HG02763 (cell line): ENCODE results near the gene ATP2B2.

ENCODE experiments used
- ATAC-seq: cut with Tn5 transposase; IDR thresholded peaks from one replicate; pipeline ENCODE4 v1.9.1; 2021; ENCODE audit warnings: mild to moderate bottlenecking, moderate library complexity; ENCODE audit not compliant: unreplicated experiment

ATP2B2 gene

DNA sequence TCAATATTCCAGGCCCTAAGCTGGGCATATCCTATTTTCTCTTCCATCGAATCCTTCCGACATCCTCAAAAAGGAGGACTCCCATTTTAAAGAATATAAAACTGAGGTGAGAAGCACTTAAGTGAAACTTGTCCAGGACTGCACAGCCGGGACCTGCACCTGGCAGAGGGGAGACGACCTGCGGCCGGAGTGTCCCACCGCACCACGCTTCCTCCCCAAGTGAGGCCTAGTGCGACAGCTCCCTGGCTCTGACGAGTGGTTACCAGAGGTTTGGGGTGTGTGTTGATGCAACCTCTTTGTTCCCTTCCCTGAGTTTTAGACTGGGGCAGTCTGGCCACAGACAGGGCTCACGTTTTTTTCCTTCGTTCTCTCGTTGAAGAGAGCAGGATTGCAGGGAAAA is 24.9 kb upstream of the ATP2B2 start:
- no peak for ATAC-seq

DNA sequence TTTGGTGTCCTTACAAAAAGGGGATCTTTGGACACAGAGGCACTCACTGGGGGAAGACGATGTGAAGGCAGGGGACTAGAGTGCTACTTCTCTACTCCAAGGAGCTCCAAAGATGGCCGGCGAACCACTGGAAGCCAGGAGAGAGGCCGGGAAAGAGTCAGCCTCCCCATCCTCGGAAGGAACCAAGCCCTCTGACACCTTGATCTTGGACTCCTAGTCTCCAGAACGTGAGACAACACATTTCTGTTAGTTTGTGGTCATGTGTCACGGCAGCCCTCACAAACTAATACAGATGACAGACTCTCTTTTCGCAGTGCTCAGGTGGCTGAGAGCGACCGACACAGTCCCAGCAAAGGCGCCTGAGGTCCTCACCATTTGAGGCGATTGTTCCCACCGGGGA is 24.4 kb upstream of the ATP2B2 start:
- ATAC-seq = no peak

DNA sequence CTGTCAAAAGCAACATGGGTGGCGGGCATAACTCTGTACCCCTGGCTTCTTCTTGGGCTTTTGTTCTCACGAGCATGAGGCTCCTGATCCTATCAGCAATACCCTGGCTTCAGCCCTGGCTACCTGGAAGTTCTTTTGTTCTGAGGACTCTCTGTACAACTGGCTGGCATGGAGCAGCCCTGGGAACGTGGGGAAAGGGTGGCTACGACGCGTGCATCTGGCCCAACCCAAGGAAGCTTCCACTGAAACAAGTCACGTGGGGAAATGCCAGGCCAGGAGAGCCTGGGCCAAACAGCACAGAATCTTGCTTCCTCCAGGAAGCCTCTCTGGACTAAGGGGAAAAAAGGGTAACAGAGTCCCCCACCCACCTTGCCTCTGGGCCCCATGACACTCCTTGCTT is 22.7 kb upstream of the ATP2B2 start:
- ATAC-seq = no peak

DNA sequence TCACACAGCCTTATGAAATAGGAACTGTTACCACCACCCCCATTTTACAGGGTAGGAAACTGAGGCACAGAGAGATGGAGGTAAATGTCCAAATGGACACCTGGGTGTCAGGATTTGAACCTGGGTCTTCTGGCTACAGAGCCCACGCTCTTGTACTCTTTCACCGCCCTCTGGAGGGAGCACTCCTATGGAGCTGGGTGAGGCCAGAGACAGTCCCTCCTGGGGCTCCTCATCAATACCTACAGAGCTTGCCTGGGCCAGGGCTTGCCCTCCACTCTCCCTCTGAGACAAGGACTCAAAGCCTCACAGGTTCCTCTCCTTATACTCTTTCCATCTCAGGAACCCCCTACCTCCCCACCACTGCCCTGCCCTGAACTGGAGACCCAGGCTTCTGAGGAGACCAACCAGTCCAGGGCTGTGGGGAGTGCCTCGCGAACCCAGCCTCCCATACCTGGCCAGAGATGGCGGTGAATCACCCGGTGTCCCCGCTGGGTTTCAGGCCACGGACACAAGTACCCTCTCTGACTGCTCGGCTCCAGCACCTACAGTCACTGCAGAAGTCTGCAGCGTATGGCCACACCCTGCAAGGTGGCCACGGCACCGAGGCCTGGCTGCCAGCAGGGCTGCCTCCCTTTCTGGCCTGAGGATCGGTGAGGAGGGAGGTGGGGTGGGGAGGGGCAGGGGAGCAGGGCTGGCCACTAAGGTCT is 22.1 kb upstream of the ATP2B2 start:
- no peak for ATAC-seq

DNA sequence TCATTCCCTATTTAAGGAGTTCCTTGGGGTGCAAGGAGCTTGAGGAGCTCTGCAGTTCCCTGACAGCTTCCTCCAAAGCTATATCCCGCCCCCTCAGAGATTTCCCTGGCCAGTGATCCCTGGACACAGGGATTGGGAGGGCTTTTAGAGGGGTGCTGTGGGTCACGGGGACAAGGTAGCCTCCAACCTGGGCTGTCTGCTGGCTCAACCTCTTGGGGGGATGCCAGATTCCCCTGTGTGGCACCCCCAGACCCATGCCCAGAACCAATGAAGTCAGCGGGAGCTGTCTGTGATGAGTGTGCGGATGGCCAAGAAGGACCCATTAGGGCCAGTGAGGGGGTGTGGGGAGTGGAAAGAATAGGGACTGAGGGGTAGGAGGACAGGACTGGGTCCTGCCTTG is 21.0 kb upstream of the ATP2B2 start:
- ATAC-seq = no peak

DNA sequence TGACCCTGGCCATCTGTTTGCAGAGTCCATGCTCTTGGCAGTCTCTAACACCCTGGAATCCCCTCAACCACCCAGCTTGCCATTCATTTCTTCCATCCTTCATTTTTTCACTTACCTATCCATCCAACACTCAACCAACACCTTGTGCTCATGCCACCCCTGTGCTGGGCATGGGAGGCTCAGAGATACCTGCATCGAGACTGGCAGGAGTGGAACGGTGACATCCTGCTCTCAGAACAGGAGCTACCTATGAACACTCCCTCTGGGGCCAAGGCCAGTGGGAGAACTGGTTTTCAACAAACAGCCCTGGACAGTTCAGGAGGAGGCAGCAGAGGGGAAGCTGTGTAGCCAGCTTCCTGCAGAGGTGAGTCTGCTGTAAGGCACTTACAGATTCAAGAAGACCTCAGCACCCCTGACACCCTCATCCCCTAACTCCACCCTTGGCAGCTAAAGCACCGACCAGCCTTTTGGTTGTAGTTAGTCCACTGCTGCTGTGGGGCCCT is 19.5 kb upstream of the ATP2B2 start:
- no peak for ATAC-seq

DNA sequence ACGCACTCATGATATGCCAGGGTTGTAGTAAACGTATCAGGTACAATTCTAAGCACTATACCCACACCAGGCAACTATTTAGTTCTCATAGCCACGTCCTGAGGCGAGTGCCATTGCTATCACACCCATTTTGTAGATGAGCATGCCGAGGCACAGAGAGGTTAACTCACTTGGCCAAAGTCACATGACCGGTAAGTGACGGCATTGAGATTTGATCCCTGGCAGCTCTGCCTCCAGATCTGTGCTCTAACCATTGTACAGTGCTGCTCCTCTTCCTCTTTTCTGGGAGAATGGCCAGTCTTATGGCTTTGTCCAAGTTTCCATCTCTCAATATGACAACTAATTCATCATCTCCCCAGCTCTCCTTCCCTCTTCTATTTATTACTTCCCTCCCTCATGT is 18.9 kb upstream of the ATP2B2 start:
- no peak for ATAC-seq

DNA sequence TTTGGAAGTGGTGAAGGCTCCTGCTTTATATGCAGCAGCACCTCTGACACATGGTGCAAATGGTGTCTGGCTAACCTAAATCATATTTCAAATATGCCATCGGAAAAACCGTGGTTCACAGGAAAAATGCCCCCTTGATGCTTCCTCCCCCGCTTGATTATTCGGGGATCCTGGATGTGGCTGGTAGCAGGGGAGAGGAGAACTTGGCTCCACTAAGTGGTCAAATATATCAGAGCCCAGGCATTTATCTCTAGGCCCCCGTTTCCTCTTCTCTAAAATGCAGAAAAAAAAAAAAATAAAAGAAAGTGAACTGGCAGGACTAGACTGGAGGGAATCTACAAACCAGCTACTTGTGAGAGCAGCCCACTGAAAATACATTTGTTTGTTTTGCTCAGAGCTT is 18.2 kb upstream of the ATP2B2 start:
- no peak for ATAC-seq

DNA sequence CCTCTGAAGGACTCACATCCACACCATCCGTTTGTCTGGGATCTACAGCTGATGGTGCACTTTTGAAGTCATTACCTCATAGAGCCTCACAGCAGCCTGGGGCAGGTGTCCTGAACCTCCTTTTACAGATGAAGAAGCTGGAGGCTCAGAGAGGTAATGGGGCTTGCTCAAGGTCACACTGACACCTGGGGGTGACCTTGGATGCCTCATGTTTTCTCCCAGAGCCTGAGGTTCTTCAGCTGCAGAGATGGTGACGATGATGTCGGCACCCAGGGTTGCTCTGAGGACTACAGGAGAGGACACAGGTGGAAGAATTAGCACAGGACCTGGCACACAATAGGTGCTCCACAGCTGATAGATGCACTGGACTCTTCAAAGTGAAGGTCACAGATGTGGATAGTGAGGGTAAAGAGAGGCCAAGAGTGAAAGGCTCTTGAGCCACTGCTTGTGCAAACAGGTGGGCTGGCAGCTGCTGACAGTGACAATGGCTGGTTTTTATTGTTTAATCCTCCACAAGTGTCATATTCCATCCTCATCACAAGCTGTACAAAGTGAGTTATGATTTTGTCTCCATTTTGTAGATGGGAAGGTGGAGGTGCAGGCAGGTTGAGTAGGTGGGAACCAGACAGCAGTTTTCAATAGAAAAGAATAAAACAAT is 17.4 kb upstream of the ATP2B2 start:
- no peak for ATAC-seq

DNA sequence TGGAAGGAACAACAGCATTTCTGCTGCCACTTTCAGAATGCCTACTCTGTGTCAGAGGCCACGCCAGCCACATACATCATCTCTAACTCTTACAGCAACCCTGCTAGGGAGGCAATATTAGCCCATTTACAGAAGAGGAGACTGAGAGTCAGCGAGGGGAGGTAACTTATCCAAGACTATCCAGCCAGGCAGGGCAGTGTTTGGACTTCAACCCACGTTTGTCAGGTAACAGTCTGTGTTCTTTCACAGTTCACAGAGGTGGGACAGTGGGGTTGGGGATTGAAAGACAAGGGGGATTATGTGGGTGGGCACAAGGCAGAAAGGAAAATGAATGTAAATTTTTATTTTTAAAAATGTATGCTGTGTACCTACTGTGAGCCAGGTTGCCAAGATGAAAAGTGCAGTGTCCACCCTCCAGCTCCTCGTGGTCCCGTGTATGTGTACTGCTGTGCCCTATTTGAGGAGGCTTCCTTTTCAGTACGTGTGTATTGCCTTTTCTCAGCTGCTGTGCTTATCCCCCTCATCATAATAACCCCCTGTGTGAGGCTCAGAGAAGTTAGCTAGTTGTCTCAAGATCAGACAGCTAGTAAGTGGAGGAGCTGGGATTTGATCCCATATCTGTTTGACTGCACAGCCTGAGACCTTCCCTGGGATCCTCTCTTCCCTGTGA is 16.5 kb upstream of the ATP2B2 start:
- no peak for ATAC-seq

DNA sequence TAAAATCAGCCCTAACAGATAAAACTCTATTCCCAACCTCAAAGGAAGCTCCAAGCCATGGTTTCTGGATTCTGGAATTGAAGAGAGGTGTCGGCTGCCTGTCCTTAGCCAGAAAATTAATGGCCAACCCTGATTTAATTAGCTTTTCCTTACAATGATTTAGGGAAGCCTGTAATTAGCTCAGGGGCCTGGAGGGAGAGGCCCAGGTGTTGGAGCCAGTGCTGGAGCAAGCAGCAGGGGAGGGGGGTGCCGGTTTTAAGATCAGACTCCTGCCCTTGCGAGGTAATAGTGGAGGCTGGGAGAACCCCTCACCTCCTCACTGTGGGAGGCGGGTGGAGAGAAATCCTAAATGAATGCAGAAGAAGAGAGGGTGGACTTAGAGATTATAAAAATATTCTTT is 14.7 kb upstream of the ATP2B2 start:
- no peak for ATAC-seq

DNA sequence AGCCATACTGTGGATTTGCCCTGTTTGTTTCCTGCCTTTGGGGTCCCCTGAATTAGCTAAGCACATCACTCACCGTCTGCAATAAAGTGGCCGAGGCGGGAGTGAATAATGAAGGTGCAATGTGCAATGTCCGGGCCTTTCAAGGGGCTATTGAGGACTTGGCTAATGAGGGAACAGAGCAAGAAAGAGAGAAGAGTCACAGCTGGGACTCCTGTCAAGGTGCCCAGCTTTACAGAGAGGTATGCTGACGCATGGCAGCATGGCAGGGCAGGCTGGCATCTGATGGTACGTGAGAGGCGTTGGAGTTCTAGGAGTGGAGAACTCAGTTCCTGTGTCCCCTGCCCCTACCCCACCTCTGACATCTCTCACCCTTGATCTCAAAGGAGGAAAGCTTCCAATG is 13.8 kb upstream of the ATP2B2 start:
- ATAC-seq = no peak

DNA sequence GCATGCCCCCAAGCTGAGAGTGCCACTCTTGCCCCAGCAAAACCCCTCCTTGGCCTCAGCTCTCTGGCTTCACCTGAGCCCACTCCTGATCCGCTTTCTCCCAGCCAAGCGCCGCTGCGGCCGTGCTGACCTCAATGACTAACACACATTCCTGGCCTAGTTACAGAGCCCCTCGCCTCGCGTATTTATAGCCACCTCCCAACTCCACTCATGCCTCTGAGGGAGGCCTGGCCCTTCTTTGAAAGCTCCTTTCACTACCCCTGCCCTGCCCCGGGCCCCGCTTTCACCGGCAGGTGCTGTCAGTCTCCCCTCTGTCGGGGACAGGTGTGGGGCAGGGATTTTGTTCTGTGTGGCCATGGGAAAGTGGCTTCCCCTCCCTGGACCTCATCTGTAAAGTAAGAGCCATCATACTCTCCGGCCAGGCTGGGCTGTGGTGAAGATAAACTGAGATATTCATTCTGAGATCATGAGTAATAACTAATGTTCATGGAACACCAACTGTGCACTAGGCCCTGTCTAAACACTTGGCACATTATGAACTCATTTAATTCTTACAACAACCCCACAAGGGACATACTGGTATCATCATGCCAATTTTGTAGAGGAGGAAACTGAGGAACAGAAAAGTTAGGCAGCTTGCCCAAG is 13.2 kb upstream of the ATP2B2 start:
- no peak for ATAC-seq

DNA sequence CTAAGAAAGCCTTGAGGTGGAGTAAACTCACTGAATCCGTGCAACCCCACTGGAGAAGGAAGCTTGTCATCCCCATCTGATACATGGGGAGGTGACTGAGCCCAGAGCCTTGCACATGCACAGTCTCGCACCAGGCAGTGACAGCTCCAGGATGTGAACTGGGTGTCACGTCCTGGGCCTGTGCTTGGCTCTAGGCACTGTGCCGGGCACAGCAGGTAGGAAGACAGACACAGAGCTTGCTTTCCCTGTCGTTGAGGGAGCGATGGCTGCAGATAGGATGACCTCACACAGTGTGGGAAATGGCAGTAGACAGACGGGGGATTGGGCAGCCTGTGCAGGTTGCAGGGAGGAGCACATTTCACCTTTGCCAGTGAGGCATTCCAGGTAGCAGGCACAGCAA is 12.2 kb upstream of the ATP2B2 start:
- ATAC-seq = no peak

DNA sequence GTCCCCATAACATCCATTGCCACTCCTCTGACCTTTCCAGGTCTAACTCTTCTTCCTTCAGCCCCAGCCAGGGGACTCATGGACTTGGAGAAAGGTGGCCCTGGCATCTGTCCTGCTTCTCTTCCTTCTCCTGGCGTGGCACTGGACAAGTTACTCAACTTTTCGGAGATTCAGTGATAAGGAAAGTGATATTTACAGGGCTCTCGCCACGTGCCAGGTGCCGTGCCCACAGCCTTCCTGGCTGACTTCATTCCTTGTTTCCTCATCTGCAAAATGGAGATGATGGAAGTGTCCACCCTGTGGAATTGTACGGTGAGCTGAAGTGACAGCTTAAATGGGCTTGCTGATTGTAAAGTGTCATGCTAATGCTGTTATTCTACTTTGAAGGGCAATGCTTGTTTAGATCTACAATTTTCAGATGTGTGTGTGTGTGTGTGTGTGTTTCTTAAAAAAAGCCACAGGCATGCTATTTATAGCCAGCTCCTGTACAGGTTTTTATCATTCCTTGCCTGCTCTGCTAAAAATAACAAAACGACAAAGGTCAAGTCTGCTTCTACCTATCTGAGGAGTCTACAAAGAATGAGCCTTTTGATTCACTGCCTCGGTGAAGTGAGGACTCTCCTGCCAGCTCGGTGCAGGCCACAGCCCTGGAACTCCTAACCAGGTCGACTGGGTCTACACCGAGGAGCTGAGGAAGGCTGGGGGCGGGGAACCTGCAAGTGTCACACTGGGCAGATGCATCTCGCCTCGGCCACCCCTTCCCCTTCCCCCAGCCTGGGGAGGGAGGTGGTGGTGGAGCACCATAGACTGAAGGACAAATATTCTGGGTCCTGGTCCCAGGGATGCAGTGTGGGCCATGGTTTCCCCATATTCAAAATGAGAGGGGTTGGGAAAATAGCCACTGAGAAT is 11.4 kb upstream of the ATP2B2 start:
- no peak for ATAC-seq

DNA sequence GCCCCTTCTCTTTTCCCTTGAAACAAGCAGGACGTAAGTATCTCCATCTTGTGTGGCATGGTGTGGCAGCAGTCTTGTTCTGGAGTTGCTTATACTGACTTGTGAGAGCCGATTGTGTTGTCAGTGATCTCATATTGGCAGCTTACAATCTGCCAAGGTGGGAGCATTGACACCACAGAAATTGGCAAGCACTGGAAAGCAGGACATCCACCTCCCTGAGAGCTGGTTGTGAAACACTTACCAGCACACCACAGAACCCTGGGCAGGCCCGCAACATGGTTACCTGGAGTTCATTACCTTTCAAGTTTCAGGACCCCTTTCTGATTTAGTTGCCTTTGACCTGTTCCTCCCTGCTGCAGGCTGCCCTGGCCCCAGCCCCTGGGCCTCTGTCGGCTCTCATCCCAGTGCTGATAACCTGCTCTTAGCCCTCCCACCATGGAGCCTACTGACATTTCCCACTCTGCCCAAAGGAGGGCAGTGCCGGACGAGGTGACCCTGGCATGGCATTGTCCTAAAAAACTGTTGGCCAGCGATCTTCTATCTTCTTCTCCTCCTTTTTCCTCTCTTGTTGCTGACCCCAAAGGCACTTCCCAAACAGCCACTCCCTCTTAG is 10.6 kb upstream of the ATP2B2 start:
- no peak for ATAC-seq

DNA sequence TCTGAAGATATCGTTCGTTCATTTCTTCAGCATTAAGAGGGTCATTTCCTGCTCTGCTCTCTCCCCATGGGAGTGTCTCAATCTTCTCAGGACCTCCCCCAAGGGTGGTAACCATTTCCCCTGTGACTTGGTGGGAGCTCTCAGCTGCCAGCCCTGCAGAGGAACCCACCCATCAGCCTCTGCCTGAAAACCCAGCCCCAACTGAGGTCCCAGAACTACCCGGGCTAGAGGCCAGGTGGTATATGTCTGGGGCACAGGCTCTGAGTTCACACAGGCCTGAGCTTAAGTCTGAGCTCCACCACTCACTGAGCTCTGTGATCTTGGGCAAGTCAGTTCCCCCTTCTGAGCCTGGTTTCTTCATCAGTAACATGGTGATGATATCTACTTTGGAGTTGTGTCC is 10.0 kb upstream of the ATP2B2 start:
- no peak for ATAC-seq

DNA sequence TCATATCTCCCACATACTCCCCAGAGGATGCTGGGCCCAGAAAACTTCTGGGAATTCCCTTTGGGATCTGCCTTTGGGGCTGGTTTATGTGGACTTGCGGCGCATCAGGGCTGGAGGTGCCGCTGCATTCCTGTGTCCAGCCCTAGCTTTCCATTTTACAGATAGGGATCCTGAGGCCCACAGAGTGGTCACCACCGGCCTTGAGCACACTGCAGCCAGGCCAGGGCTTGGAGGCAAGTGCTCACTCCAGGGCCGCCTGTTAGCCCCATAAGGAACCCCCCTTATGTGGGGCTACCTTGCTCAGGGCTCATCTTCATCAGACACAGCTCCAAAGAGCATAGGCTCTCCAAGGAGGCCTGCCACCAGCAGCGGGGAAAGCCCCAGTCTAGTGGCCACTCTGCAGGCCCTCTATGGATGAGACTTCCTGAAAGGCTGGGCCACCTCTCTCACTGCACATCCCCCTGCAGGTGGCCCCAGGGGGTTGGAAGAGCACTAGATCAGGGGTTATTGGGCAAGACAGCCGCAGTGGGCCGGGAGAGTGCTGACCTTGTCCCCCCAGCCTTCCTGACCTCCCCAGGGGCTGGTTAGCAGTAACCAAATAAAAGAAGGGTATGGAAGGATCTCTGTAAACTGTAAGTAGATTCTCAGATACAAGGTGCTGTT is 9.2 kb upstream of the ATP2B2 start:
- no peak for ATAC-seq

DNA sequence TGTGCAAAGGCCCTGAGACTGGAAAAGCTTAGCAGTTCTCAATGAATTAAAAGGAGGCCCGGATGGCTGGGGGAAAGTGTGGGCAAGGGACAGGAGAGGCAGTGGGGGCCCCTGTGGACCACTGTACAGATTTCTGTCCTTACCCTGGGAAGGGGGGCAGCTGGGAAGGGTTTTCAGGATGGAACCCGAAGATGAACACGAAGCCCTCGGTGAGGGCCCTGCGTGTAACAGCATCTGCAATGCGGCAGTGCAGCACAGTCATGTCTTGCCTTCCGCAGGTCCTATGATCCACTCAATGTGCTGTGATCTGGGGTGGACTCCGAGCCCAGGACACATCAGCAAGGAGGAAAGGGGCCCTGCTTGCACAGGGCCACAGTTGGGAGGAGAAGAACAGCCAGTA is 7.9 kb upstream of the ATP2B2 start:
- no peak for ATAC-seq

DNA sequence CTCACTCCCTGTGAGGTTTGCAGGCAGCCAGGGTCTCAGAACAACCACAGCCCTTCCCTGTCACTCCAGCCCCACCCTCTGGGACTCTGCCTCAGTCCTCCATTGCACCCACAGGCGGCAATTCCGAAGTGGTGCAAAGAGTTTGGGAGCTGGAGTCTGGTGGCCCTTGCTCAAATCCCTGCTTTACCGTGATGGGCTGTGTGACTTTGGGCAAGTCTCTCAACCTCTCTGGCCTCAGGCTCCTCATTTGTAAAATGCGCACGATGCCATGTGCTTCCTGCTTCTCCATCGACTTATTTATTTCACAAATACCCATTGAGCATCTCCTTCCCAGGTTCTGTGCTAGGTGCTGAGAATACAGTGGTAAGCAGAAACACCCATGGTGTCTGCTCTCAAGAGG is 7.3 kb upstream of the ATP2B2 start:
- ATAC-seq = no peak
